GM21423 (cell line): ENCODE results near the gene LRRC73.

Source experiments
- ATAC-seq: cut with Tn5 transposase; IDR thresholded peaks from one replicate; pipeline ENCODE4 v1.9.1; 2021; ENCODE audit warnings: mild to moderate bottlenecking, moderate library complexity; ENCODE audit not compliant: unreplicated experiment

The LRRC73 gene

GRCh38 chr6:43493833-43494232, 16.3 kb downstream of the LRRC73 start:
- no peak for ATAC-seq

GRCh38 chr6:43493230-43493629, 16.9 kb downstream of the LRRC73 start:
- ATAC-seq, result no peak

GRCh38 chr6:43492673-43493072, 17.5 kb downstream of the LRRC73 start:
- no peak for ATAC-seq

GRCh38 chr6:43491750-43492661, 18.1 kb downstream of the LRRC73 start:
- no peak for ATAC-seq

- no peak for ATAC-seq
These were observed 19.6 kb downstream of the LRRC73 start for GRCh38 chr6:43490523-43490939.

GRCh38 chr6:43489277-43490072, 20.7 kb downstream of the LRRC73 start:
- ATAC-seq, result no peak

- ATAC-seq, result no peak
These were observed 21.4 kb downstream of the LRRC73 start for GRCh38 chr6:43488667-43489276.

GRCh38 chr6:43481591-43482236, 28.4 kb downstream of the LRRC73 start:
- ATAC-seq, result no peak

GRCh38 chr6:43481075-43481474, 29.1 kb downstream of the LRRC73 start:
- no peak for ATAC-seq

GRCh38 chr6:43478008-43478372, 32.2 kb downstream of the LRRC73 start:
- no peak for ATAC-seq

GRCh38 chr6:43477235-43478007, 32.7 kb downstream of the LRRC73 start, which contains the start of gene TJAP1:
TJAP1 (plus strand) TSS chr6:43477570; CDS start chr6:43499002, 21,432 bp downstream.
- ATAC-seq, result peak; percentile 94

GRCh38 chr6:43476746-43477145, 33.4 kb downstream of the LRRC73 start:
- ATAC-seq, result no peak

GRCh38 chr6:43475516-43475915, 34.6 kb downstream of the LRRC73 start:
- no peak for ATAC-seq

GRCh38 chr6:43472515-43472914, 37.6 kb downstream of the LRRC73 start:
- ATAC-seq, result no peak

- ATAC-seq, result no peak
These were observed 38.7 kb downstream of the LRRC73 start for GRCh38 chr6:43471399-43471798.

- no peak for ATAC-seq
These were observed 40.2 kb downstream of the LRRC73 start for GRCh38 chr6:43469947-43470346.

GRCh38 chr6:43468748-43469681, 41.1 kb downstream of the LRRC73 start:
- ATAC-seq, result no peak

GRCh38 chr6:43468240-43468639, 41.9 kb downstream of the LRRC73 start:
- no peak for ATAC-seq

- no peak for ATAC-seq
These were observed 42.4 kb downstream of the LRRC73 start for GRCh38 chr6:43467752-43468151.
